Measurements from ENCODE around the gene RANGAP1.

- no peak for TF ChIP-seq BHLHE40 (IDR thresholded peaks at IDR 0.05; ENCODE audit: low read depth, low read length)
- no peak for TF ChIP-seq CTCF (conservative IDR thresholded peaks at IDR 0.05; ENCODE audit: low read depth, low read length)
- no peak for TF ChIP-seq SMC3 (IDR thresholded peaks at IDR 0.05; ENCODE audit: low read depth, low read length)
- TF ChIP-seq USF2 (IDR thresholded peaks at IDR 0.05; ENCODE audit: low read depth, low read length) = no peak
- TF ChIP-seq POLR2A (IDR thresholded peaks at IDR 0.05; ENCODE audit: low read depth, low read length) = no peak
- TF ChIP-seq RAD21 (IDR thresholded peaks at IDR 0.05; ENCODE audit: low read length) = no peak
- TF ChIP-seq MXI1 (IDR thresholded peaks at IDR 0.05; ENCODE audit: borderline replicate concordance, low read depth, low read length) = no peak
- no peak for TF ChIP-seq FOS (IDR thresholded peaks at IDR 0.05; ENCODE audit: low read depth, low read length)
- TF ChIP-seq RCOR1 (IDR thresholded peaks at IDR 0.05; ENCODE audit: insufficient replicate concordance, low read length) = no peak
- TF ChIP-seq NFE2L2 (IDR thresholded peaks at IDR 0.05; ENCODE audit: low read depth, low read length) = no peak
Measured at GRCh38 chr22:41234815-41235695, 50.9 kb downstream of the RANGAP1 start.
